ENCODE data around the gene SPATS2. TPM values are rescaled to one million over a fixed set of nuclear protein-coding genes. Genes with fewer than 3 reads are reported as not detected.
"Not testable (repeated sequence)": the region's sequence is repeated elsewhere in the genome, so short reads cannot be mapped to it uniquely, and the experiment has no call there.

The SPATS2 gene
- 40.7 TPM for polyA plus RNA-seq (2013, experiment 1 of 2)
- 43.5 TPM for polyA plus RNA-seq (2013, experiment 2 of 2)

DNA sequence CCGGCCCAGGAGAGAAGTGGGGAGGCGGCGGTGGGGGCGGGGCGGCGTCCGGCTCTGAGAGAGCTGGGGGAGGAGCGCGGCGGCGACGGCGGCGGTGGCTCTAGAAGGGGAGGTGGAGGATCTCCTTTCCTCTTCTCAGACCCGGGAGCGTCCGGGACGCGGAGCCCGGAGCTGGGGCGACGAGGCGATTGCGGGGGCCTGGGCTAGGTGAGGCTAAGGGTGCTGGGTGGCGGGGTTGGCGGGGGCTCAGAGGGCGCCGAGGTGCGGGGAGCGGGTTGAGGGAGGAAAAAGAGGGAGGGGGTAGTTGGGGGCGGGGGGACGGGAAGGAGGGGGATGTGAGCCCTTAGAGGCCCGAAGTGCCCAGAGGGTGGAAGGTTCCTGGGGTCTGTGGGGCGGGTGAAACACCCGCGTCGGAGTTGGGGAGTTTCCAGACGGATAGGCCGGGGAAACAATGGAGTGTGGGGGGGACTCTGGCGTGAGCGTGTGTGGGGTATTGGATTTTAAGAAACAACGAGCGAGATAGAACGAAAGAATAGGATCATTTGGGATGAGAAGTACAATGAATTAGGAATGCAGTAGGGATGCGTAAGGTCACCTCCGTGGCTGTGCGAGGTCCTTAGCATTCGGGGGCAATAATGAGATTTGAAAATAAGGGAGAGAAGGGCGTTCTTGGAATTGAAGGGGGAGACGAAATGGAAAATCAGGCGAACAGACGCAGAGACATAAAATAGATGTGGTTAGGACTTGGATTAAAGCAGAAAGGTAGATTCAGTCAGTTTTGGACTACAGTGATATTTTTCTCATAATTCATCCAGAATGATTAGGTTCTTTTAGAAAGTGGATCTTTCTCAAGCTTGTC lies at the start of gene SPATS2:
Gene SPATS2, plus strand, starts transcription at position 82 of the 859 bp plus-strand sequence. CDS start 93,551 bp downstream, outside the sequence.
- Histone ChIP-seq H3K27ac (ENCODE audit: low read depth, low read length, severe bottlenecking) (peak within 1 kb of the TSS; percentile 98), H3K9me3 (ENCODE audit: control insufficient read depth, low read length) (no peaks in the 10 kb centered on the region), H3K4me3 (ENCODE audit: extremely low read depth, insufficient read depth, low read length, poor library complexity, severe bottlenecking) (peak within 1 kb of the TSS; percentile 70), H3K36me3 (ENCODE audit: control insufficient read depth, insufficient read depth, low read length) (peaks cover 13% of the 10 kb centered on the region), H3K4me1 (ENCODE audit: control insufficient read depth, insufficient read depth, low read length, poor library complexity, severe bottlenecking) (no peaks in the 10 kb centered on the region)
- 0% methylated on average over 20 to 23 of the region's 52 CpGs for WGBS, 2 experiments (ENCODE audit: insufficient coverage in 2 of 2)

DNA sequence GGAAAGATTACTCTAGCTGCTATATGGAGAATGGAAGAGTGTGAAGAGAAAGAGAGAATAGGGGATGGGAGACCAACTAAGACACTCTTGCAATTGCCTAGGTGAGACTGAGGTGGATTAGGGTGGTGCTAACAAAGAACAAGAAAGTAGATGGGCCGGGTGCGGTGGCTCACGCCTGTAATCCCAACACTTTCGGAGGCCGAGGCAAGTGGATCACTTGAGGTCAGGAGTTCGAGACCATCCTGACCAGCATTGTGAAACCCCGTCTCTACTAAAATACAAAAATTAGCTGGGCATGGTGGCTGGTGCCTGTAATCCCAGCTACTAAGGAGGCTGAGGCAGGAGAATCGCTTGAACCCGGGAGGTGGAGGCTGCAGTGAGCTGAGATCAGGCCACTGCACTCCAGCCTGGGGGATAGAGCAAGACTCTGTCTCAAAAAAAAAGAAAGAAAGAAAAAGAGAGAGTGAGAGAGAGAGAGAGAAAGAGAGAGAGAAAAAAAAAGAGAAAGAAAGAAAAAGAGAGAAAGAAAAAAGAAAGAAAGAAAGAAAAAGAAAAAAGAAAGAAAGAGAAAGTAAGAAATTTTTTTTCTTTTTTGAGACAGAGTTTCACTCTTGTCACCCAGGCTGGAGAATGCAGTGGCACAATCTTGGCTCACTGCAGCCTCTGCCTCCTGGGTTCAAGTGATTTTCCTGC lies 46.7 kb upstream of the SPATS2 start:
- H3K36me3 ChIP-seq (ENCODE audit: control insufficient read depth, insufficient read depth, low read length); H3K9me3 ChIP-seq (ENCODE audit: control insufficient read depth, low read length); H3K4me3 ChIP-seq (ENCODE audit: extremely low read depth, insufficient read depth, low read length, poor library complexity, severe bottlenecking); H3K27ac ChIP-seq (ENCODE audit: low read depth, low read length, severe bottlenecking): not testable (repeated sequence)
- 86 to 92% methylated on average over 9 of the region's 9 CpGs for WGBS, 2 experiments (ENCODE audit: insufficient coverage in 2 of 2)
- H3K4me1 ChIP-seq (ENCODE audit: control insufficient read depth, insufficient read depth, low read length, poor library complexity, severe bottlenecking) = peaks cover 11% of the 10 kb centered on the region

DNA sequence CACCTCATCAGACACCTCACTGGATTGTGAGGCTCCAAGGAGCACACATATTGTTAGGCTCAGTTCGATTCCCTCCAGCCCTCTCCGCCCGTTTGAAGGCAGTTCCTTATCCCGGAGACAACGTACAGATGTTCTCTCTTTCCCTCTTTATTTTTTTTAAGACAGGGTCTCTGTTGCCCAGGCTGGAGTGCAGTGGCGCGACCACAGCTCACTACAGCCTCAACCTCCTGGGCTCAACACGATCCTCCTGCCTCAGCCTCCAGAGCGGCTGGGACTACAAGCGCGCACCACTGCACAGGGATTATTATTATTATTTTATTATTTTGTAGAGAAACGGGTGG lies 44.9 kb upstream of the SPATS2 start:
- H3K4me3 ChIP-seq (ENCODE audit: extremely low read depth, insufficient read depth, low read length, poor library complexity, severe bottlenecking) = peak overlapping the region; percentile 70
- H3K9me3 ChIP-seq (ENCODE audit: control insufficient read depth, low read length) = no peaks in the 10 kb centered on the region
- H3K4me1 ChIP-seq (ENCODE audit: control insufficient read depth, insufficient read depth, low read length, poor library complexity, severe bottlenecking) = peaks cover 11% of the 10 kb centered on the region
- peaks cover 26% of the 10 kb centered on the region for H3K36me3 ChIP-seq (ENCODE audit: control insufficient read depth, insufficient read depth, low read length)
- 40 to 53% methylated on average over 5 to 8 of the region's 12 CpGs for WGBS, 2 experiments (ENCODE audit: insufficient coverage in 2 of 2)
- H3K27ac ChIP-seq (ENCODE audit: low read depth, low read length, severe bottlenecking) = no peak overlapping the region

DNA sequence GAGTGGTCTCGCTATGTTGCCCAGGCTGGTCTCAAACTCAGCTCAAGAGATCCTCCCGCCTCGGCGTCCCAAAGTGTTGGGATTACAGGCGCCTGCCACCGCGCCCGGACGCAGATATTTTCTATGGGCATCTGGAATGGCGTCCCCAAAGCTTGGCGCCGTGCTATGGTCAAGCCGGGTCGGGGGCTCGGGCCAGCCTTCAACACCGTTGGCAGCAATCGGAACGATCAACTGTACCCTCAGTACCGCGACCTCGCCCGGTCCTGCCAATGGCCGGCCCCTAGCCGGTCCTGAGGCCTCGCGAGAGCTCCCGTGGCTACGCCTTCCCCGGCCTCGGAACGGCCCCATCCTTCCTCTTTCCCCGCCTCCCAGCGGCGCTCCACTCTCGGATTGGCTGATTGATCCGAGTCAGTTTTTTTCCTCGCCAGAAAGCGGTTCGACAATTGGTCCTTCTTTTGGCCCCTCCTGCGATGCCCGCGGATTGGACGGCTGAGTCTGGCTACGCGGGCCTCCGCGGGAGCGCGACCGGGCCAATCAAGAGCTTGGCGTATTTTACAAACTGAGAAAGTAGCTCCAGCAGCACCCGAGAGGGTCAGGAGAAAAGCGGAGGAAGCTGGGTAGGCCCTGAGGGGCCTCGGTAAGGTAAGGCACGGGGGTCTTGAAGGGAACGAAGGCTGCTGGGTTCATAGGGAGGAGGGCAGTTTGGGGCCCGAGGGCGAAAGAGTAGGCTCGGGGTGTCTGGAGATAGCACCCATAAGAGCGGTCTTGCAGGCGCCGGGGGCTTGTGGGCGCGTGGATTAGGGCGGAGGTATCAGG lies 44.3 kb upstream of the SPATS2 start, which contains the start of gene TROAP:
Gene TROAP, plus strand, starts transcription at position 548 of the 816 bp plus-strand sequence. CDS start 354 bp downstream, outside the sequence.
- Histone ChIP-seq H3K36me3 (ENCODE audit: control insufficient read depth, insufficient read depth, low read length) (peaks cover 29% of the 10 kb centered on the region), H3K9me3 (ENCODE audit: control insufficient read depth, low read length) (no peaks in the 10 kb centered on the region), H3K4me3 (ENCODE audit: extremely low read depth, insufficient read depth, low read length, poor library complexity, severe bottlenecking) (peak within 1 kb of the TSS; percentile 70), H3K27ac (ENCODE audit: low read depth, low read length, severe bottlenecking) (no peak within 1 kb of the TSS), H3K4me1 (ENCODE audit: control insufficient read depth, insufficient read depth, low read length, poor library complexity, severe bottlenecking) (peaks cover 11% of the 10 kb centered on the region)
- 1% methylated on average over 56 to 65 of the region's 65 CpGs for WGBS, 2 experiments (ENCODE audit: insufficient coverage in 2 of 2)

DNA sequence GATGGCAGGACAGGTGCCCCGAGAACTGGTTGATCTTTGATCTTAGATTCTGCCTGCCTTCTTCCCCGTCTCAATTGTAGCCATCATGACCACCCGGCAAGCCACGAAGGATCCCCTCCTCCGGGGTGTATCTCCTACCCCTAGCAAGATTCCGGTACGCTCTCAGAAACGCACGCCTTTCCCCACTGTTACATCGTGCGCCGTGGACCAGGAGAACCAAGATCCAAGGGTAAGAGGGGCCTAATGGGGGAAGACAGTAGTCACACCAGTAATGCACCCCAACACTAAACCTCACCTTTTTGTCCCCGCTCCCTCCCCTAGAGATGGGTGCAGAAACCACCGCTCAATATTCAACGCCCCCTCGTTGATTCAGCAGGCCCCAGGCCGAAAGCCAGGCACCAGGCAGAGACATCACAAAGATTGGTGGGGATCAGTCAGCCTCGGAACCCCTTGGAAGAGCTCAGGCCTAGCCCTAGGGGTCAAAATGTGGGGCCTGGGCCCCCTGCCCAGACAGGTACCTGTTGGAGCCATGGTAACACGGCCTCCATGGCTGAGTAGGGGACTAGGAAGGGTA lies 43.7 kb upstream of the SPATS2 start:
- no peak overlapping the region for H3K27ac ChIP-seq (ENCODE audit: low read depth, low read length, severe bottlenecking)
- no peaks in the 10 kb centered on the region for H3K9me3 ChIP-seq (ENCODE audit: control insufficient read depth, low read length)
- H3K4me3 ChIP-seq (ENCODE audit: extremely low read depth, insufficient read depth, low read length, poor library complexity, severe bottlenecking) = peak overlapping the region; percentile 70
- peaks cover 11% of the 10 kb centered on the region for H3K4me1 ChIP-seq (ENCODE audit: control insufficient read depth, insufficient read depth, low read length, poor library complexity, severe bottlenecking)
- 20 to 23% methylated on average over 8 to 11 of the region's 19 CpGs for WGBS, 2 experiments (ENCODE audit: insufficient coverage in 2 of 2)
- H3K36me3 ChIP-seq (ENCODE audit: control insufficient read depth, insufficient read depth, low read length) = peaks cover 31% of the 10 kb centered on the region

DNA sequence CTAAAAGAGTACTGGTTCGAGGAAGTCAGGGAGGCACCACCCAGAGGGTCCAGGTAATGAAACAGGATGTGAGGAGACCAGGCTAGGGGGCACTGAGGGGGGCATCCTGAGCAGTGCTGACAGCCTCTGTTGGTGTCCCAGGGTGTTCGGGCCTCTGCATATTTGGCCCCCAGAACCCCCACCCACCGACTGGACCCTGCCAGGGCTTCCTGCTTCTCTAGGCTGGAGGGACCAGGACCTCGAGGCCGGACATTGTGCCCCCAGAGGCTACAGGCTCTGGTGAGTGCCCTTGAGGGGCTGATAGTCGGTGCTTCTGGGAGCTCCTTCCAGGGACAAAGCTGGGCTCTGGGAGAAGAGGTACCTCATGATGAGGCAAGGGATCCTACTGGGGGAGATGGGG lies 41.7 kb upstream of the SPATS2 start:
- Histone ChIP-seq H3K27ac (ENCODE audit: low read depth, low read length, severe bottlenecking) (no peak overlapping the region), H3K4me1 (ENCODE audit: control insufficient read depth, insufficient read depth, low read length, poor library complexity, severe bottlenecking) (peaks cover 11% of the 10 kb centered on the region), H3K4me3 (ENCODE audit: extremely low read depth, insufficient read depth, low read length, poor library complexity, severe bottlenecking) (no peak overlapping the region), H3K9me3 (ENCODE audit: control insufficient read depth, low read length) (no peaks in the 10 kb centered on the region), H3K36me3 (ENCODE audit: control insufficient read depth, insufficient read depth, low read length) (peaks cover 50% of the 10 kb centered on the region)
- WGBS, 2 experiments (ENCODE audit: insufficient coverage in 2 of 2) = 94 to 98% methylated on average over 4 to 6 of the region's 6 CpGs

DNA sequence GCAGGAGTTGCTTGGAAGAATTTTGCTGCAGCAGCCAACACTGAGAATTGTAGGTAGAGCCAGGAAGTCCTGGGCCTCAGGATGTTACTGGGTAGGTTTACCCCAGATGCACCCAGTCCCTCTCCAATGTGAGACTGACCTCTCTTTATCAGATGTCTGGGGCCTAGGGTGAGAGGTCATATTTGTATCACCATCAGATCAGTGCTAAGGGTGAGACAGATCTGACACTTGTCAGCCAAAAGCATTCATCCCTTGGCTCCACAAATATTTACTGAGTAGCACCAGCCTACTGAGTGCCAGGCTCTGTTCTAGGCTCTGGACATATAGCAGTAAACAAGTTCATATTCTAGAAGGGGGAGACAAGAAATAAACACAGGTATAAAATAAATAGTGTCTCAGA lies 39.9 kb upstream of the SPATS2 start:
- Histone ChIP-seq H3K4me3 (ENCODE audit: extremely low read depth, insufficient read depth, low read length, poor library complexity, severe bottlenecking) (no peak overlapping the region), H3K4me1 (ENCODE audit: control insufficient read depth, insufficient read depth, low read length, poor library complexity, severe bottlenecking) (peaks cover 8% of the 10 kb centered on the region), H3K36me3 (ENCODE audit: control insufficient read depth, insufficient read depth, low read length) (peaks cover 58% of the 10 kb centered on the region), H3K27ac (ENCODE audit: low read depth, low read length, severe bottlenecking) (no peak overlapping the region), H3K9me3 (ENCODE audit: control insufficient read depth, low read length) (no peaks in the 10 kb centered on the region)

DNA sequence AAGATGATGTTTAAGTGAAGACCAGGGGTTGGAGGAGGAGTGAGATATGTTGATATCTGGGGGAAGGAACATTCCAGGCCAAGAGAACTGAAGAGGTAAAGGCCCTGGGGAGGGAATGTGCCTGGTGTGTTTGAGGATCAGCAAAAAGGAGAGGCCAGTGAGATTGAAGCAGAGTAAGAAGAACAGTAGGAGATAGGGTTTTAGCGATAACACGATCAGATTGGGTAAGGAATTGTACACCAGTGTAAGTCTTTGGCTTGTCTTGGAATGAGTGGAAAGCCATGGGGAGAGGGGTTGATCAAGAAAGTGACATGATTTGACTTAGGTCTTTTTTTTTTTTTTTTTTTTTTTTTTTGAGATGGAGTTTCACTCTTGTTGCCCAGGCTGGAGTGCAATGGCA lies 39.4 kb upstream of the SPATS2 start:
- WGBS, 2 experiments (ENCODE audit: insufficient coverage in 2 of 2) = 100% methylated on average over 1 to 2 of the region's 2 CpGs
- H3K4me1 ChIP-seq (ENCODE audit: control insufficient read depth, insufficient read depth, low read length, poor library complexity, severe bottlenecking) = peaks cover 8% of the 10 kb centered on the region
- H3K27ac ChIP-seq (ENCODE audit: low read depth, low read length, severe bottlenecking) = no peak overlapping the region
- no peaks in the 10 kb centered on the region for H3K9me3 ChIP-seq (ENCODE audit: control insufficient read depth, low read length)
- no peak overlapping the region for H3K4me3 ChIP-seq (ENCODE audit: extremely low read depth, insufficient read depth, low read length, poor library complexity, severe bottlenecking)
- peaks cover 63% of the 10 kb centered on the region for H3K36me3 ChIP-seq (ENCODE audit: control insufficient read depth, insufficient read depth, low read length)

DNA sequence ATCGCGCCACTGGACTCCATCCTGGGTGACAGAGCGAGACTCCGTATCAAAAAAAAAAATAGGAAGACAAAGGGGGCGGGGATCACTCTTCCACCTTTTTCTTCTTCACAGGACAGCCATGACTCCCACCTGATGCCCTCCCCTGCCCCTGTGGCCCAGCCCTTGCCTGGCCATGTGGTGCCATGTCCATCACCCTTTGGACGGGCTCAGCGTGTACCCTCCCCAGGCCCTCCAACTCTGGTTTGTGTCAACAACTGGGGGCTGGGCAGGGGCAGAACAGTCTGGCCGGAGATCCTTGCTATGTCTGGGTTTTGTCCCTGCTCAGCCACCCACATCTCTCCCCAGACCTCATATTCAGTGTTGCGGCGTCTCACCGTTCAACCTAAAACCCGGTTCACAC lies 38.4 kb upstream of the SPATS2 start:
- no peak overlapping the region for H3K27ac ChIP-seq (ENCODE audit: low read depth, low read length, severe bottlenecking)
- WGBS, 2 experiments (ENCODE audit: insufficient coverage in 2 of 2) = 99 to 100% methylated on average over 7 to 10 of the region's 12 CpGs
- H3K4me3 ChIP-seq (ENCODE audit: extremely low read depth, insufficient read depth, low read length, poor library complexity, severe bottlenecking) = no peak overlapping the region
- H3K9me3 ChIP-seq (ENCODE audit: control insufficient read depth, low read length) = no peaks in the 10 kb centered on the region
- H3K4me1 ChIP-seq (ENCODE audit: control insufficient read depth, insufficient read depth, low read length, poor library complexity, severe bottlenecking) = peaks cover 3% of the 10 kb centered on the region
- H3K36me3 ChIP-seq (ENCODE audit: control insufficient read depth, insufficient read depth, low read length) = peaks cover 63% of the 10 kb centered on the region

DNA sequence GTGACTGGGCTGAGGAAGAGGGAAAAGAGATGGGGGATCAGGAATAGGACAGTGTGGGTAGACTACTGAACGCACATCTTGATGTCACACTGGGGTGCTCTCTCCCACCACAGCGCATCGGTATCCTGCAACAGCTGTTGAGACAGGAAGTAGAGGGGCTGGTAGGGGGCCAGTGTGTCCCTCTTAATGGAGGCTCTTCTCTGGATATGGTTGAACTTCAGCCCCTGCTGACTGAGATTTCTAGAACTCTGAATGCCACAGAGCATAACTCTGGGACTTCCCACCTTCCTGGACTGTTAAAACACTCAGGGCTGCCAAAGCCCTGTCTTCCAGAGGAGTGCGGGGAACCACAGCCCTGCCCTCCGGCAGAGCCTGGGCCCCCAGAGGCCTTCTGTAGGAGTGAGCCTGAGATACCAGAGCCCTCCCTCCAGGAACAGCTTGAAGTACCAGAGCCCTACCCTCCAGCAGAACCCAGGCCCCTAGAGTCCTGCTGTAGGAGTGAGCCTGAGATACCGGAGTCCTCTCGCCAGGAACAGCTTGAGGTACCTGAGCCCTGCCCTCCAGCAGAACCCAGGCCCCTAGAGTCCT lies 37.1 kb upstream of the SPATS2 start:
- no peaks in the 10 kb centered on the region for H3K4me1 ChIP-seq (ENCODE audit: control insufficient read depth, insufficient read depth, low read length, poor library complexity, severe bottlenecking)
- H3K36me3 ChIP-seq (ENCODE audit: control insufficient read depth, insufficient read depth, low read length) = peaks cover 59% of the 10 kb centered on the region
- no peaks in the 10 kb centered on the region for H3K9me3 ChIP-seq (ENCODE audit: control insufficient read depth, low read length)
- WGBS, 2 experiments (ENCODE audit: insufficient coverage in 2 of 2) = 90 to 98% methylated on average over 4 of the region's 7 CpGs
- no peak overlapping the region for H3K4me3 ChIP-seq (ENCODE audit: extremely low read depth, insufficient read depth, low read length, poor library complexity, severe bottlenecking)
- no peak overlapping the region for H3K27ac ChIP-seq (ENCODE audit: low read depth, low read length, severe bottlenecking)

All from mesodermal cell (in vitro differentiated cells).